H1 (cell line): Measurements from ENCODE around the gene PRR30. TPM values are rescaled to one million over a fixed set of nuclear protein-coding genes. Genes with fewer than 3 reads are reported as not detected.

Source experiments
- polyA plus RNA-seq, 7 experiments: library from polyadenylated mRNA; depleted of rRNA in 3 of 7; stranded (reverse) in 5 of 7; unstranded in 2 of 7; fragments of >200 nt in 5 of 7; fragments of 200-250 nt in 2 of 7; gene quantifications; 1 replicate in 5 of 7; 2 replicates in 1 of 7; 4 replicates in 1 of 7; pipeline versions ENCODE4 v1.2.1 to v1.2.3, GENCODE V29; 2011 to 2013; ENCODE audit warnings: missing spikeins in 2 of 7, mixed read lengths in 2 of 7
- total RNA-seq: library from RNA; stranded (reverse); fragmentation: NEBNext Ultra II Directional; extraction: Animal tissue kit (Norgen Biotek cat#: 25700); gene quantifications from 2 replicates; pipeline ENCODE4 v1.2.1, GENCODE V29; 2021
- TF ChIP-seq, protein P1 (sequence below): IDR thresholded peaks from 2 replicates; pipeline ENCODE4 v1.6.1; 2012; ENCODE audit warnings: low read length, inconsistent platforms

The PRR30 gene
- total and polyA plus RNA-seq, 2 of the 8 experiments (the other 6 are each of a cell fraction or from before 2014, with no cell fraction given), result not detected

DNA sequence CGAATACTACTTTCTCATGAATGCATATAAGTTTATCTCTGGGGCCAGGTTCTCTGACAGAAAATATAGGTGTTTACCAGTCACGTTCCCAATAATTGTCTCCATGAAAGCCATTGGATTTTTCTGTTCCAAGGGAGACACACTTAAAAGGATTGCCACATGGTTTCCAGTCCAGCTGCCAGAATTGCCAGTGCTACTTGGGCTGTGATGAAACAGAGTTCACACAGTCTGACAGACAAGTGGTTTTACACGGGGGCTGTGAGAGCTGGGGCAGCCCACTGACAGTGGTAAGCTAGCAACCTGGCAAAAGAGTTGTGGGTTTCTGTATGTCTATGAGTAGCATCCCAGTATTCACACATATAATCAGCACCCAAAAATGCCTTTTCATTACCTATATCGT lies 44.9 kb upstream of the PRR30 start (continued):
- TF ChIP-seq, protein P1, sequence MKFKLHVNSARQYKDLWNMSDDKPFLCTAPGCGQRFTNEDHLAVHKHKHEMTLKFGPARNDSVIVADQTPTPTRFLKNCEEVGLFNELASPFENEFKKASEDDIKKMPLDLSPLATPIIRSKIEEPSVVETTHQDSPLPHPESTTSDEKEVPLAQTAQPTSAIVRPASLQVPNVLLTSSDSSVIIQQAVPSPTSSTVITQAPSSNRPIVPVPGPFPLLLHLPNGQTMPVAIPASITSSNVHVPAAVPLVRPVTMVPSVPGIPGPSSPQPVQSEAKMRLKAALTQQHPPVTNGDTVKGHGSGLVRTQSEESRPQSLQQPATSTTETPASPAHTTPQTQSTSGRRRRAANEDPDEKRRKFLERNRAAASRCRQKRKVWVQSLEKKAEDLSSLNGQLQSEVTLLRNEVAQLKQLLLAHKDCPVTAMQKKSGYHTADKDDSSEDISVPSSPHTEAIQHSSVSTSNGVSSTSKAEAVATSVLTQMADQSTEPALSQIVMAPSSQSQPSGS, result no peak
